ENCODE data around the gene SUFU.

SUFU gene

GRCh38 chr10:102627736-102628293 lies 124.0 kb downstream of the SUFU start:
- CTCF ChIA-PET, result interaction anchor here (0.6 to 2.6 kb wide), 3 partner anchors 13 to 331 kb away, joined by 3 to 15 read pairs (median 3); no protein-coding TSS in a partner anchor
- no peak for DNase-seq (ENCODE audit: extremely low spot score)
- no peak for TF ChIP-seq BHLHE40 (IDR thresholded peaks at IDR 0.05; ENCODE audit: borderline replicate concordance)
- TF ChIP-seq HDGF (IDR thresholded peaks at IDR 0.05; ENCODE audit: borderline replicate concordance), result no peak
- no peak for TF ChIP-seq ZNF384 (IDR thresholded peaks at IDR 0.05)
- no peak for TF ChIP-seq FOXM1 (IDR thresholded peaks at IDR 0.05; ENCODE audit: borderline replicate concordance)
- TF ChIP-seq FOXA1 (IDR thresholded peaks at IDR 0.05), result no peak
- no peak for TF ChIP-seq FOXK2 (IDR thresholded peaks at IDR 0.05)
- TF ChIP-seq NFRKB (IDR thresholded peaks at IDR 0.05), result no peak
- TF ChIP-seq ELF4 (IDR thresholded peaks at IDR 0.05), result no peak
- no peak for TF ChIP-seq SUZ12 (IDR thresholded peaks at IDR 0.05)
- no peak for TF ChIP-seq CTBP1 (IDR thresholded peaks at IDR 0.05; ENCODE audit: borderline replicate concordance)
- TF ChIP-seq ARNT (IDR thresholded peaks at IDR 0.05), result no peak
- POLR2A ChIA-PET, result interaction anchor here (0.8 to 2.8 kb wide), 4 partner anchors 14 to 87 kb away, joined by 3 to 10 read pairs (median 6); partner anchors contain the start of genes ARL3, SFXN2 and TRIM8

GRCh38 chr10:102628451-102628911 lies 124.7 kb downstream of the SUFU start:
- DNase-seq (ENCODE audit: extremely low spot score), result no peak
- ChIA-PET POLR2A (interaction anchor here (0.8 to 2.8 kb wide), 4 partner anchors 13 to 86 kb away, joined by 3 to 10 read pairs (median 6); partner anchors contain the start of genes ARL3, SFXN2 and TRIM8), CTCF (interaction anchor here (0.6 to 2.6 kb wide), 2 partner anchors 13 to 88 kb away, joined by 3 to 15 read pairs; no protein-coding TSS in a partner anchor)

DNA sequence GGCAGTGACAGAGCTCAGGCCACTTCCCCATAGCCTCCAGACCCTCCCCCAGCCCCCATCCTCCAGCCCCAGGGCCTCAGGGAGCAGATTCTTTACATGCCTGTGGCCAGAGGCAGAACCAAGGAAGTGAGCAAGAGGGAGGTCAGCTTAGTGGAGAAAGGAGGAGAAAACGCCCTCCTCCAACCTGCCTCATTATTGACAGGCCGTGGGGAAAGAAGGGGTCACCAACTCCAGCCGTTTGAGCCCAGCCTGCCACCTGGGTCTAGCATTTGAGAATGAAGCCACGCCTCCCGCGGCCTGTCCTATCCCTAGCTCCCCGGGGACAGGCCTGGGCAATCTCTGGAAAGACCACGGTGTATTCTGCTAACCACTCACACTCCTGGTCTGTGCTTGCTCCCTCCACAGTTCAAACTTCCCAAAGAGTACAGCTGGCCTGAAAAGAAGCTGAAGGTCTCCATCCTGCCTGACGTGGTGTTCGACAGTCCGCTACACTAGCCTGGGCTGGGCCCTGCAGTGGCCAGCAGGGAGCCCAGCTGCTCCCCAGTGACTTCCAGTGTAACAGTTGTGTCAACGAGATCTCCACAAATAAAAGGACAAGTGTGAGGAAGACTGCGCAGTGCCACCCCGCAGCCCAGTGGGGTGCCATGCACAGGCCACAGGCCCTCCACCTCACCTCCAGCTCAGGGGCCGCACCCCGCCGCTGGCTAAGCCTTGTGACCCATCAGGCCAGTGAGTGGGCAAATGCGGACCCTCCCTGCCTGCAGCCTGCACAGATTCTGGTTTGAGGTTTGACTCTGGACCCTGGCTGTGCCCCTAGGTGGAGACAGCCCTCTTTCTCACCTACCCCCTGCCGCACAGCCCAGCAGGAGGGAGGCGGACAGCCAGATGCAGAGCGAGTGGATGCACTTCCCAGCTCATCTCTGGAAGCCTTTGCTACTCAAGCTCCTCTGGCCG lies 126.2 kb downstream of the SUFU start:
- no peak for DNase-seq (ENCODE audit: extremely low spot score)
- POLR2A ChIA-PET, result interaction anchor here (1.0 kb wide), 1 partner anchor 15 kb away, joined by 3 read pairs; the partner anchor contains the start of gene TRIM8
- CTCF ChIA-PET, result interaction anchor here (1.0 kb wide), 1 partner anchor 46 kb away, joined by 3 read pairs; no protein-coding TSS in a partner anchor

More at GRCh38 chr10:102628451-102628911, 124.7 kb downstream of the SUFU start:
- TF ChIP-seq SUZ12 (IDR thresholded peaks at IDR 0.05) (no peak), ZNF384 (IDR thresholded peaks at IDR 0.05) (no peak), BHLHE40 (IDR thresholded peaks at IDR 0.05; ENCODE audit: borderline replicate concordance) (no peak), FOXM1 (IDR thresholded peaks at IDR 0.05; ENCODE audit: borderline replicate concordance) (no peak), NFRKB (IDR thresholded peaks at IDR 0.05) (no peak), SP1 (IDR thresholded peaks at IDR 0.05) (no peak), ELF4 (IDR thresholded peaks at IDR 0.05) (no peak), FOXK2 (IDR thresholded peaks at IDR 0.05) (no peak), L3MBTL2 (conservative IDR thresholded peaks at IDR 0.05) (no peak), ARNT (IDR thresholded peaks at IDR 0.05) (no peak), HDGF (IDR thresholded peaks at IDR 0.05; ENCODE audit: borderline replicate concordance) (no peak), TARDBP (IDR thresholded peaks at IDR 0.05) (no peak)
- TF ChIP-seq, protein P1, sequence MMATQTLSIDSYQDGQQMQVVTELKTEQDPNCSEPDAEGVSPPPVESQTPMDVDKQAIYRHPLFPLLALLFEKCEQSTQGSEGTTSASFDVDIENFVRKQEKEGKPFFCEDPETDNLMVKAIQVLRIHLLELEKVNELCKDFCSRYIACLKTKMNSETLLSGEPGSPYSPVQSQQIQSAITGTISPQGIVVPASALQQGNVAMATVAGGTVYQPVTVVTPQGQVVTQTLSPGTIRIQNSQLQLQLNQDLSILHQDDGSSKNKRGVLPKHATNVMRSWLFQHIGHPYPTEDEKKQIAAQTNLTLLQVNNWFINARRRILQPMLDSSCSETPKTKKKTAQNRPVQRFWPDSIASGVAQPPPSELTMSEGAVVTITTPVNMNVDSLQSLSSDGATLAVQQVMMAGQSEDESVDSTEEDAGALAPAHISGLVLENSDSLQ (IDR thresholded peaks at IDR 0.05), result no peak

DNA sequence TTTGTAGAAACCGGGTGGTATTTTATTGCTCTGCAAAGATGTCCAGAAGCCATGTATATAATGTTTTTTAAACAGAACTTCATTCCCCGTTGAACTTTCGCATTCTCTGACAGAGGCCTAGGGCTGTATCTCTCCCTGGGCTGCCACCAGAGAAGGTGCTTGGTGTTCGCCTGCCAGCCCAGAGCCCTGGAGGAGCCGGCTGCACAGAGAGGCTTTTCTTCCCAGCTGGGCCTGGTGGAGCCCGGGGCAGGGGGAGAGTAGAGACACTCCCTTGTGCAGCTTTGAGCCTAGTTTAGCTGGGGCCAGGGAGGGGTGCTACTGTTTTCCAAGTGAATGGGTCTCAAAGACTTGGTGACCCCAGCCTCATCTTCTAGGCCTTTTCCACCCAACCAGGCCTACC lies 126.9 kb downstream of the SUFU start:
- ChIA-PET POLR2A (interaction anchor here (0.9 kb wide), 1 partner anchor 11 kb away, joined by 4 read pairs; no protein-coding TSS in a partner anchor), CTCF (interaction anchor here (1.0 kb wide), 1 partner anchor 47 kb away, joined by 3 read pairs; no protein-coding TSS in a partner anchor)
- DNase-seq (ENCODE audit: extremely low spot score), result no peak
- TF ChIP-seq ELF4 (IDR thresholded peaks at IDR 0.05) (no peak), HDGF (IDR thresholded peaks at IDR 0.05; ENCODE audit: borderline replicate concordance) (no peak), SP1 (IDR thresholded peaks at IDR 0.05) (no peak), FOXK2 (IDR thresholded peaks at IDR 0.05) (no peak), FOXM1 (IDR thresholded peaks at IDR 0.05; ENCODE audit: borderline replicate concordance) (no peak), ZNF384 (IDR thresholded peaks at IDR 0.05) (no peak), FOXA1 (IDR thresholded peaks at IDR 0.05) (no peak), SUZ12 (IDR thresholded peaks at IDR 0.05) (no peak), NFRKB (IDR thresholded peaks at IDR 0.05) (no peak), CTBP1 (IDR thresholded peaks at IDR 0.05; ENCODE audit: borderline replicate concordance) (no peak)

More for the DNA sequence above, 126.2 kb downstream of the SUFU start:
- TF ChIP-seq FOXA1 (IDR thresholded peaks at IDR 0.05) (no peak), BHLHE40 (IDR thresholded peaks at IDR 0.05; ENCODE audit: borderline replicate concordance) (no peak), ZNF384 (IDR thresholded peaks at IDR 0.05) (no peak), CTBP1 (IDR thresholded peaks at IDR 0.05; ENCODE audit: borderline replicate concordance) (no peak), ARNT (IDR thresholded peaks at IDR 0.05) (no peak), ELF4 (IDR thresholded peaks at IDR 0.05) (no peak), HDGF (IDR thresholded peaks at IDR 0.05; ENCODE audit: borderline replicate concordance) (no peak), L3MBTL2 (conservative IDR thresholded peaks at IDR 0.05) (no peak), NFRKB (IDR thresholded peaks at IDR 0.05) (no peak), FOXK2 (IDR thresholded peaks at IDR 0.05) (no peak), LEF1 (IDR thresholded peaks at IDR 0.05; ENCODE audit: borderline replicate concordance) (no peak), SP1 (IDR thresholded peaks at IDR 0.05) (no peak), FOXM1 (IDR thresholded peaks at IDR 0.05; ENCODE audit: borderline replicate concordance) (no peak), SUZ12 (IDR thresholded peaks at IDR 0.05) (no peak), TARDBP (IDR thresholded peaks at IDR 0.05) (no peak)
- TF ChIP-seq, protein P1 (IDR thresholded peaks at IDR 0.05), result no peak

DNA sequence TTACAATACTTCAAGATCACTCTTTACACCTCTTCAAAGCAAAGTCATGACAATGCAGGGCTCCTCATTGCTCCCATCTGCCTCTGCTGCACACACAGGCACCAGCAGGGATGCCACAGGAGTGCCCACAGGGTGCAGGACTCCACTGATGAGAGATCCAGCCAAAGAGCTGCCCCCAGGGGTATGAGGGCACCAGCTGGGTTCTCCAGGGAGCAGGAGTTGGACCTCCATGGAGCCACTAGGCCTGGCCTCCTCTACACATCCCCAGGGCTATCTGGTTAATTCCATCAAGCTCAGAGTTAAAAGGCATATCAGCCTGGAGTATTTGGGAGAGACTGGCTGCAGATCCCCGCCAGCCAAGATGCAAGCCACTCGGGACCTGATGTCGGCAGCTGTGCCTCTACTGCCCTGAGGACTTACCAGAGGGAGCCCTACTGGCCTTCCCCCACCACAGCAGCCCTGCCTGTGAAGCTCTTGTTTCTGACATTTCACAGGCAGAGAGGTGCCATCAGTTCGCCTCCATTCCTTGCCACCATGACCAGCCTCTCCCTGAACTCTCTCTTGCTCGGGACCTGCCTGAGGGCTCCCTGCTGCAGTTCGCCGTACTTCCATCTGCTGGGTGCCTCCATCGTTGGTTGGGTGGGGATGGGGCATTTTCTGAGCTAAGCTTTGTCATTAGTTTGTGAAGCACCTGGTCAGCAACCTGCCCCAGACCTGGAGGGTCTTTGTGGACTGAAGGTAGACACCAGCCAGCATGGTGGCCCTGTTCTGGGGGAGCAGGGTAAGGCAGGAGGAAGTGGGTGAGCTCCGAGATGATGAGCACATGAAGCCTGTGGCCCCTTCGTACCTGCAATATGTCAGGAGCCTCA lies 128.0 kb downstream of the SUFU start:
- DNase-seq (ENCODE audit: extremely low spot score), result no peak
- CTCF ChIA-PET, result no interaction called here
- TF ChIP-seq ZNF384 (IDR thresholded peaks at IDR 0.05) (no peak), TARDBP (IDR thresholded peaks at IDR 0.05) (no peak)
- POLR2A ChIA-PET, result interaction anchor here (0.9 to 1.3 kb wide), 3 partner anchors 10 to 11 kb away, joined by 4 to 7 read pairs (median 4); no protein-coding TSS in a partner anchor
